ENCODE measurements around the gene SBF2. TPM values are rescaled to one million over a fixed set of nuclear protein-coding genes. Genes with fewer than 3 reads are reported as not detected.

Gene SBF2
- total and polyA plus RNA-seq, 2 of the 13 experiments (the other 11 are each of a cell fraction or from before 2014, with no cell fraction given), result 24.0 to 45.8 TPM

GRCh38 chr11:10302744-10303557 lies 8.9 kb upstream of the SBF2 start (continued):
- TF ChIP-seq ARNT2 (CRISPR knock-in tag; IDR thresholded peaks at IDR 0.05; ENCODE audit: low read depth) (no peak; the same call in 1 of the 2 replicates), ZBTB43 (CRISPR knock-in tag; conservative IDR thresholded peaks at IDR 0.05) (no peak), ARNT (IDR thresholded peaks at IDR 0.05) (no peak), ATAD3A (CRISPR knock-in tag; IDR thresholded peaks at IDR 0.05) (no peak), REL (CRISPR knock-in tag; conservative IDR thresholded peaks at IDR 0.05) (no peak), HINFP (CRISPR knock-in tag; IDR thresholded peaks at IDR 0.05; ENCODE audit: low read depth) (peak; percentile 46), FOXJ3 (CRISPR knock-in tag; IDR thresholded peaks at IDR 0.05; ENCODE audit: borderline replicate concordance) (0 out of 2 replicates have a peak, but pooled peaks have one; percentile 50), ZNF383 (CRISPR knock-in tag; IDR thresholded peaks at IDR 0.05; ENCODE audit: borderline replicate concordance) (0 out of 2 replicates have a peak, but pooled peaks have one; percentile 71), NPAS2 (CRISPR knock-in tag; IDR thresholded peaks at IDR 0.05; ENCODE audit: borderline replicate concordance) (0 out of 2 replicates have a peak, but pooled peaks have one; percentile 69), ZNF142 (CRISPR knock-in tag; IDR thresholded peaks at IDR 0.05) (peak; percentile 88), MAFG (CRISPR knock-in tag; IDR thresholded peaks at IDR 0.05) (no peak), TFE3 (CRISPR knock-in tag; IDR thresholded peaks at IDR 0.05) (peak; percentile 67), KLF11 (CRISPR knock-in tag; IDR thresholded peaks at IDR 0.05) (no peak; the same call in 1 of the 2 replicates), GATAD2A (CRISPR knock-in tag; IDR thresholded peaks at IDR 0.05) (peak; percentile 57; the same call in 1 of the 2 replicates), SAFB2 (CRISPR knock-in tag; IDR thresholded peaks at IDR 0.05; ENCODE audit: borderline replicate concordance, low read depth) (no peak; the same call in 1 of the 2 replicates), RNF2 (conservative IDR thresholded peaks at IDR 0.05; ENCODE audit: low read depth) (no peak), MED8 (CRISPR knock-in tag; IDR thresholded peaks at IDR 0.05; ENCODE audit: insufficient replicate concordance) (peak; percentile 36), THAP8 (CRISPR knock-in tag; IDR thresholded peaks at IDR 0.05; ENCODE audit: borderline replicate concordance) (no peak)
